Subcutaneous abdominal adipose tissue (tissue), 5 donors: ENCODE measurements around the gene ACIN1.

ENCODE experiments used
- H3K27ac ChIP-seq: one replicate; pipeline ENCODE4 v1.7.0; 2013; ENCODE audit warnings: low read depth, mild to moderate bottlenecking, inconsistent platforms, low read length, moderate library complexity
- H3K27me3 ChIP-seq, 5 donors: one replicate each; pipeline ENCODE4 v1.7.0; 2013; ENCODE audit warnings: low read length in 5 of 5, inconsistent platforms in 1 of 5; ENCODE audit not compliant: control insufficient read depth in 5 of 5, insufficient read depth in 4 of 5
- H3K36me3 ChIP-seq, 5 donors: one replicate each; pipeline ENCODE4 v1.7.0; 2013; ENCODE audit warnings: low read length in 5 of 5; ENCODE audit not compliant: control insufficient read depth in 5 of 5, insufficient read depth in 5 of 5
- H3K4me1 ChIP-seq, 5 donors: one replicate each; pipeline ENCODE4 v1.7.0; 2013; ENCODE audit warnings: low read length in 5 of 5, mild to moderate bottlenecking in 3 of 5, moderate library complexity in 1 of 5; ENCODE audit not compliant: control insufficient read depth in 5 of 5, insufficient read depth in 5 of 5
- H3K4me3 ChIP-seq, 5 donors: one replicate each; pipeline ENCODE4 v1.7.0; 2013; ENCODE audit warnings: low read length in 5 of 5, low read depth in 1 of 5
- H3K9ac ChIP-seq, 5 donors: one replicate each; pipeline ENCODE4 v1.7.0; 2013; ENCODE audit warnings: low read length in 5 of 5, mild to moderate bottlenecking in 4 of 5, moderate library complexity in 3 of 5
- H3K9me3 ChIP-seq, 5 donors: one replicate each; pipeline ENCODE4 v1.7.0; 2013; ENCODE audit warnings: low read length in 5 of 5; ENCODE audit not compliant: control insufficient read depth in 5 of 5
- donor health status: healthy.
- donor health status: healthy.
- donor health status: healthy.
- donor health status: healthy.
- donor health status: healthy.

ACIN1 gene

GRCh38 chr14:23106747-23107045 lies 11.8 kb upstream of the ACIN1 start:
- Histone ChIP-seq H3K9me3 (no peaks in the 10 kb centered on the region), H3K27ac (no peak overlapping the region), H3K27me3 (peaks cover 0 to 6% (median 3%) of the 10 kb centered on the region in 5 donors), H3K4me1 (peaks cover 1 to 13% (median 7%) of the 10 kb centered on the region in 5 donors), H3K4me3 (no peak overlapping the region), H3K9ac (no peak overlapping the region), H3K36me3 (no peaks in the 10 kb centered on the region)

GRCh38 chr14:23105348-23105824 lies 10.4 kb upstream of the ACIN1 start:
- Histone ChIP-seq H3K9ac (no peak overlapping the region), H3K9me3 (no peaks in the 10 kb centered on the region), H3K27me3 (no peaks in the 10 kb centered on the region), H3K36me3 (no peaks in the 10 kb centered on the region), H3K4me1 (peaks cover 0 to 13% (median 7%) of the 10 kb centered on the region in 5 donors), H3K27ac (no peak overlapping the region), H3K4me3 (no peak overlapping the region)

GRCh38 chr14:23104591-23105347 lies 9.8 kb upstream of the ACIN1 start, which contains the start of gene CIROP:
Gene CIROP, minus strand, starts transcription at chr14:23104989. Its CDS starts 69 bp downstream, at chr14:23104920.
- peaks cover 0 to under 1% (median 0%) of the 10 kb centered on the region in 5 donors for H3K36me3 ChIP-seq
- peaks cover 0 to 13% (median 7%) of the 10 kb centered on the region in 5 donors for H3K4me1 ChIP-seq
- no peak within 1 kb of the TSS for H3K27ac ChIP-seq
- no peaks in the 10 kb centered on the region for H3K27me3 ChIP-seq
- peak within 1 kb of the TSS in 1 of 5 donors; percentile 7 for H3K9ac ChIP-seq
- no peaks in the 10 kb centered on the region for H3K9me3 ChIP-seq
- H3K4me3 ChIP-seq, result no peak within 1 kb of the TSS

GRCh38 chr14:23104070-23104590 lies 9.2 kb upstream of the ACIN1 start:
- Histone ChIP-seq H3K4me1 (peaks cover 0 to 13% (median 7%) of the 10 kb centered on the region in 5 donors), H3K4me3 (no peak overlapping the region), H3K9me3 (no peaks in the 10 kb centered on the region), H3K9ac (no peak overlapping the region), H3K36me3 (peaks cover 0 to 6% (median 2%) of the 10 kb centered on the region in 5 donors), H3K27ac (no peak overlapping the region), H3K27me3 (no peaks in the 10 kb centered on the region)

GRCh38 chr14:23103581-23103980 lies 8.6 kb upstream of the ACIN1 start:
- no peaks in the 10 kb centered on the region for H3K27me3 ChIP-seq
- H3K4me3 ChIP-seq, result no peak overlapping the region
- H3K27ac ChIP-seq, result no peak overlapping the region
- H3K9ac ChIP-seq, result no peak overlapping the region
- peaks cover under 1 to 11% (median 4%) of the 10 kb centered on the region in 5 donors for H3K36me3 ChIP-seq
- H3K9me3 ChIP-seq, result no peaks in the 10 kb centered on the region
- peaks cover 0 to 13% (median 7%) of the 10 kb centered on the region in 5 donors for H3K4me1 ChIP-seq

GRCh38 chr14:23102801-23103200 lies 7.9 kb upstream of the ACIN1 start:
- Histone ChIP-seq H3K9me3 (no peaks in the 10 kb centered on the region), H3K9ac (no peak overlapping the region), H3K27me3 (no peaks in the 10 kb centered on the region), H3K27ac (no peak overlapping the region), H3K36me3 (peaks cover 8 to 18% (median 10%) of the 10 kb centered on the region in 5 donors), H3K4me3 (no peak overlapping the region), H3K4me1 (peaks cover under 1 to 17% (median 12%) of the 10 kb centered on the region in 5 donors)

- Histone ChIP-seq H3K9me3 (no peaks in the 10 kb centered on the region), H3K9ac (no peak overlapping the region), H3K36me3 (peaks cover 8 to 22% (median 14%) of the 10 kb centered on the region in 5 donors), H3K4me3 (no peak overlapping the region), H3K4me1 (peaks cover 4 to 24% (median 18%) of the 10 kb centered on the region in 5 donors), H3K27ac (no peak overlapping the region), H3K27me3 (no peaks in the 10 kb centered on the region)
Observed at GRCh38 chr14:23101986-23102625, 7.2 kb upstream of the ACIN1 start.

- Histone ChIP-seq H3K27me3 (no peaks in the 10 kb centered on the region), H3K36me3 (peaks cover 8 to 22% (median 14%) of the 10 kb centered on the region in 5 donors), H3K9me3 (no peaks in the 10 kb centered on the region), H3K9ac (no peak overlapping the region), H3K4me3 (no peak overlapping the region), H3K4me1 (peaks cover 4 to 31% (median 25%) of the 10 kb centered on the region in 5 donors), H3K27ac (no peak overlapping the region)
Observed at GRCh38 chr14:23101213-23101970, 6.5 kb upstream of the ACIN1 start.

- H3K36me3 ChIP-seq, result peaks cover 8 to 22% (median 14%) of the 10 kb centered on the region in 5 donors
- no peak overlapping the region for H3K9ac ChIP-seq
- H3K27ac ChIP-seq, result no peak overlapping the region
- no peaks in the 10 kb centered on the region for H3K27me3 ChIP-seq
- no peaks in the 10 kb centered on the region for H3K9me3 ChIP-seq
- H3K4me3 ChIP-seq, result no peak overlapping the region
- peaks cover 6 to 22% (median 22%) of the 10 kb centered on the region in 5 donors for H3K4me1 ChIP-seq
Observed at GRCh38 chr14:23099212-23099861, 4.4 kb upstream of the ACIN1 start.
